NCI-H2171 treated with DMSO at 0.1 percent for 48 hours (cell line): ENCODE data around the gene KIF25.

Source experiments
- DNase-seq: peaks from one replicate; lab custom pipeline; 2025; lab: John Stamatoyannopoulos, UW

The KIF25 gene

GRCh38 chr6:168051648-168052047 lies 54.2 kb downstream of the KIF25 start:
- DNase-seq = no peak

- DNase-seq = no peak
These were observed 54.9 kb downstream of the KIF25 start for GRCh38 chr6:168052291-168052891.

DNA sequence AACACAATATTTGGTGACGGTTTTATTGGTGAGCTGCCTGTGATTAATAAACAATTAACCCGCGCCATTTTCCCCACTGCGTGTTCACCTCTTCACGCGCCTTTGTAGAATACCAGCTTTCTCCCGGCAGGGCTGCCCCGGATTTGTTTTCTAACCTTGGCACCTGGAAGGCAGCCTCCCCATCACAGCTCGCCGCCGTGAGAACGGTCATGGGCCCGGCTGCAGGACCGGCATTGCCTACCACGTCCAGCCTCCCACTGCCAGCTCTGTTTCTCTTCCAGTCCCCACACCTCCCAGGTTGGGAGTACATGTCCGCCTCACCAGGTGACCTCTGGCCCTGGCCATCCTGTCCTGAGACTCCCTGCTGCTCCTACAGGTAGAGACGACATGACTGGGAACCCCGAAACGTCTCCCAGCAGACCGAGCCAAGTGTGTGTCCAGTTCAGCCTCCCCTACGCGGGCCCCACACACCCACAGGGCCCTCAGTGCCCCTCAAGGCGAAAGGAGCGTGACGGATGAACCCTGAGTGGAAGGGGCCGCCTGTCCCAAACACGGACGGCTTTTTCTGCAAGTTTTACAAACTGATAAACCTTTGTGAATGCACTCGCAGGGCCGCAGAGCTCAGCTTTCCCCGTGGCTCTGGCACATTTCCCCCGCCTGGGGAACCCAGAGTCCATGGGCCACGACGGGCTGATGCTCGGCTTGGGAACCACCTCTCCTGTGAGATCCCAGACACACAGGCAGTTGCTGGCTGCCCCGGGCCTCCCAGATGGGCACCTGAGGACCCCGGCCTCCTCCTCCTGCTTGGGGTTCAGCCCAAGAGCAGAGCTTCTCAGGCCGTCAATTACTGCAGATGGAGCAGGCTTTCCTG lies 55.9 kb downstream of the KIF25 start:
- DNase-seq = no peak

DNA sequence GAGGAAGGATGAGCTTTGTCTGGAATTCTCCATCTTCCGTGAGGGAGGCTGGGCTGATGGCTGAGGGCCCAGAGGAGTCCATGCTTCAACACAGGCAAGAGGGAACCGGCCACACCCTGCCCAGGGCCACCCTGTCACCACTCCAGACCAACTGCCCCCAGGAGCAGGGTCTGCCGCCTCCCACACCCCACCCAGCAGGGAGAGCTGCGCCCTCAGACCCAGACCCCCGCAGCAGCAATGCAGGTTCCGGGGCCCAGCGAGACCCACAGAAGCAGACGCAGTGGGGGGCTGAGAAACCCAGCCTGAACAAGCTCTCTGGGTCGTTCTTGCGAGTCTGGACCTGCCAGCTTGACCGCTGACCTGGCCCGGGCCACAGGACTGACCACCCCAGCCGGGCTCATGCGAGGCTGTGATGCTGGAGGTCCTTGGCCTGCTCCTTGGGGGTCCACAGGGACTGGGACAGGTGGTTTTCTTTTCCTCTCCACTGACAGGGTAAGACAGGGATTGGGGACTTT lies 56.5 kb downstream of the KIF25 start:
- DNase-seq = no peak

- no peak for DNase-seq
These were observed 57.5 kb downstream of the KIF25 start for GRCh38 chr6:168054765-168055560.

DNA sequence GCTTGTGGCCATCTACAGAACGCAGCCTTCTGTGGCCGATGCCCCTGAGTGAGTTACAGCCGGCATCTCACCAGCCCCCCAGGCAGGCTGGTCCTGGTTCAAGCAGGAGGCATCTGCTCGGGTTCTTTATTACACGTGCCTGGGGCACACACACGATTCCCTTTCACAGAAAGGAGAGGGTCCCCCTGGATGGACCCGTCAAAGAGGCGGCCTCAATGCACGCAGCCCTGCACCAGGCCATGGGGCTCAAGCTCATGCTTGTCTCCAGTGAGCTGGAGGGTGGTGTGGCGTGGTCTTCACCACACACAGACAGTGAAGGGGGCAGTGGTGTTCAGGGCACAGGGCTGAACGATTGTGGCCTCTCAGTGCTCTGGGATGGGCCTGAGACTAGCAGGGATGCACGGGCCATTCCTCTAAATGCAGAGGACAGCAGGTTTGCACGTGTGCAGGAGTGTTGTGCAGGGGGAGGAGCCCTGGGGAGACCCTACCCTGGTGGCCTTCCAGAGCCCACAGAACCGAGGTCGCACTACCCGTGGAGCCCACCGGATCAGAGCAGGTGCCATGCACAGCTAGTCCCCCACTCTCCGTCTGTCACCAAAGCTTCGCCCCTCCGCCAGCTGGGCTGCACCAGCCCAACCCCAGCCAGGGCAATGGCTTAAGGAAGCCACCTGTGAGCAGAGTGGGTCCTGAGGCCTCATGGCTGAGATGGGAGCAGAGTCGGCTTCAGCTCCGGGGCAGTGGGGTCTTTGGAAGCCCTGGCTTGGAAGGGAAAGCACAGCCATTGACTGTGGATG lies 58.4 kb downstream of the KIF25 start:
- no peak for DNase-seq

DNA sequence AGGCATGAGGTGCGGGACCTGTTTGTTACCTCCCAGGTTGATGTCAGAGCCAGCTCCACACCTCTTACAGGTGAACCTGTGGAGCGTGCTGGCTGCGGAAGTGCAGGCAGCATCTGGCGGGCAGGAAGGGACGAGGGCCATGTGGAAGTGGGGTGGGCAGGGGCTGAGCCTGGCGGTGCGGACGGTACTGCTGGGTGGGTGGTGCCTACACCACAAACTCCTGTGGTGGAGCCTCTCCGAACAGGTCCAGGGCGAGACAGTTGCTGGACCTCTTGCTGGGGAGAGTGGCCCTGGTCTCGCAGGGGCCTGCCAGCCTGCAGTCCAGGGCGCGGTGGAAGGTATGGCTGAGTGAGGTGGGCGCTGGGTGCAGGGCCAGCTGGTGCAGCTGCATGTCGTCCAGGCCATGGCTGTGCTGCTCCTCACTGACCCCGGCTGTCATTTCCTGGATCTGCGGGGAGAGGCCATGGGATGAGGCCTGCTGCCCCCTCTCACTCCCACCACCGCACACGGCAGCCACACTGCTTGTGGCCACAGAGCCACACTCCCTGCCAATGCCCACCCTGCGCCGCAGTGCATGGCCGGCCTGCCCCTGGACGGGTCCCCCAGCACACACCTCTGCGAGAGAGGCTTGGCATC lies 59.5 kb downstream of the KIF25 start:
- DNase-seq = no peak

GRCh38 chr6:168057836-168058235 lies 60.4 kb downstream of the KIF25 start:
- DNase-seq = no peak

DNA sequence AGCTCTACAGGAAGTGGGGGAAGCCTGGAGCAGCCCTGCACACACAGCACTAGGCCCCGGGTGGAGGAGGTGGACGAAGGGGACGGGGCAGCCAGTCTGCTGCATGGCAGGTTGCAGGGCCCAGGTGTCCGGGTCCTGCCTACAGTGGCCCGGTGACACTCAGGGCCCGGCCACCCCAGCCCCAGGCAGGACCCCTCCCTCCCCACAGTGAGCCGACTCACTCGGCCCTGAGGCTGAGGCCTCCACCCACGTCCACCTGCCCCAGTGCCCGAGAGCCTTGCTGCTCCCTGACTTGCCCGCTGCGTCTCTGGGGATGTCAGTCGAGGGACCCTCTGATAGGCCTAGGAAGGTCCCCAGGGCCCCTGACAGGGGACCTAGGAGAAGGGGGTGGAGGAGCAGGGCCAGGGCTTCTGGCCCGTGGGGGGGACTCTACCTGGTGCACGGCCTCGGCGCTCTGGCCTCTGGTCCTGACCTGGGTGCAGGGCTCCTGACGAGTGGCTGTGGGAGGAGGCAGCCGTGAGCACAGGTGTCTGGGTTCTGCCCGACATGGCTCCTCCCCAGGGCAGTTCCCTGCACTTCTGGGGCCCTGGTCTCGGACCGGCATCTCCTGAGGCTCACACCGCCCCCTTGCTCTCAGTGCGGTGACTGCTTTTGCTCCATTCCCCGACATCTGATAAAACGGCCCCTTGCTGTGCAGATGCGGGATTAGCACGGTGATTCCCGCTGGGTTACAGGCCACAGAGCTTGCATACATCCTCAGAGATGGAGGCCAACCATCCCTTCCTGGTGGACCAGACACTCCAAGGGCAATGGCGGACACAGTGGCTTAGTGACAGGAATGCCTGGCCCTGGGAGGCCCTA lies 61.5 kb downstream of the KIF25 start:
- no peak for DNase-seq

GRCh38 chr6:168060521-168060931 lies 63.1 kb downstream of the KIF25 start:
- no peak for DNase-seq

GRCh38 chr6:168061269-168062210 lies 64.1 kb downstream of the KIF25 start:
- DNase-seq = peak; percentile 82

- no peak for DNase-seq
These were observed 65.1 kb downstream of the KIF25 start for GRCh38 chr6:168062346-168063289.

GRCh38 chr6:168063431-168063830 lies 66.0 kb downstream of the KIF25 start:
- no peak for DNase-seq

- DNase-seq = no peak
These were observed 66.8 kb downstream of the KIF25 start for GRCh38 chr6:168064226-168064807.

DNA sequence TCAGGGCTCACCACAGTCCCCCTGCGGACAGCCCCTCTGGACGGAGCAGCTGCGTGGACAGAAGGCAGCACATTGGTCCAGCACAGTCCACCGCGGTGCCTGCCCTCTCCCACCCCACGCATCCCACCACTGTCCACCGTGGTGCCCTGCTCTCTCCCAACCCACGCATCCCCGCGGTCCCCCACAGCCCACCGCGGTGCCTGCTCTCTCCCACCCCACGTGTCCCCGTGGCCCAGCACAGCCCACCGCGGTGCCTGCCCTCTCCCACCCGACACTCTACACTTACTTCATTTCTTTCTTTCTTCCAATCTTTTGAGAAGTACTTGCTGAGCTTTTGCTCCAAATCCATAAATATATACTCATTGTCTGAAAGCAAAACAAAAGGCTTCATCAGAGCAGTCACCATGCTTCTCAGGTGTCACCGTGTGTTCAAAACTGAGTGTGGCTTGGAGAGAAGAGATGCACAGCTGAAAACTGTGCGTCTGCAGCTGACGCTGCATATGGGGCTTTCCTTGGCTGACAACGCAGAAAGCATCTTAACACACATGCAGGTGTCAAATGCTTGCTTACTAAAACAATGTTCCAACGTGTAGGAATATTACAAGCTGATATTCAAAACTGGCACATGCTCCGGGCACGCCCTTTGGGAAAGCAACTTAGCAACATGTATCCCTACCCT lies 69.7 kb downstream of the KIF25 start:
- peak; percentile 16 for DNase-seq

DNA sequence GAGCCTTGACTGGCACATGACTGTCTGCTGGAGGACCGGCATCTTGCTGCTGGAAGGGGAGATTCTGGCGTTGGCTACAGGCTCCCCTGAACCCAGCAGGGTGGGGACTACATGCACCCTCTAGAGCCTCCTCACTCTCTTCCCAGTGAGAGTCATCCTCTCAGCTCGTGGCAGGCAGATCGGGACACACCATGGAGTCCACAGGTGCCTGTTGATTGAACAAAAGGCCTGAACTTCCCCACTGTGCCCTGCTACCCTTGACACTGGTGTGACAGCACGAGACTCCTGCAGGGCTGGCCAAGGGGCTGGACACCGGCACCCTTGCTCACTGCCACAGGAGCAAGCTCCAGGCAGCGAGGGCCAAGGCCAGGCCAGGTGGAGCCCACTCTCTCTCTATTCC lies 73.3 kb downstream of the KIF25 start:
- no peak for DNase-seq

DNA sequence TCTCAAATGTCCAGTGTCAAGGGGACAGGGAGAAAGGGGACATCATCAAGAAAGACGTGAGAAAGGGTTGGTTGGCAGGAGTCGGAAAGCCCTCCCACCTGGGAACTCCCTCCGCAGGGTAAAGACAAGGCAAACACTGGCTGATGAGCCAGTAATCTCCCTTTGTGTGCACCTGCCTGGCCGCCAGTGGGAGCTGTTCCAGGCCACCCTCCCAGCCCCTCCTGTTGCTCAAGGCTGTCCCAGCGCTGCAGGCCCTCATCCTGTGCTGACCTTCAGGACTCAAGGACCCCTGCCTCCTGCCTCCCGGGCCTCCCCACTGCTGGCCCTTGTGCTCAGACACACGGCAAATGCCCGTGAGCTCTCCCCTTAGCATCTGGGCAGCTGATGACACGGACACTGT lies 74.1 kb downstream of the KIF25 start:
- DNase-seq = no peak
